GM19397 (cell line): ENCODE measurements around the gene INSR.
"Not testable (repeated sequence)": the region's sequence is repeated elsewhere in the genome, so short reads cannot be mapped to it uniquely, and the experiment has no call there.

Source experiments
- ATAC-seq: cut with Tn5 transposase; IDR thresholded peaks from one replicate; pipeline ENCODE4 v1.9.1; 2021; ENCODE audit warnings: mild to moderate bottlenecking, moderate library complexity; ENCODE audit not compliant: unreplicated experiment

Gene INSR

DNA sequence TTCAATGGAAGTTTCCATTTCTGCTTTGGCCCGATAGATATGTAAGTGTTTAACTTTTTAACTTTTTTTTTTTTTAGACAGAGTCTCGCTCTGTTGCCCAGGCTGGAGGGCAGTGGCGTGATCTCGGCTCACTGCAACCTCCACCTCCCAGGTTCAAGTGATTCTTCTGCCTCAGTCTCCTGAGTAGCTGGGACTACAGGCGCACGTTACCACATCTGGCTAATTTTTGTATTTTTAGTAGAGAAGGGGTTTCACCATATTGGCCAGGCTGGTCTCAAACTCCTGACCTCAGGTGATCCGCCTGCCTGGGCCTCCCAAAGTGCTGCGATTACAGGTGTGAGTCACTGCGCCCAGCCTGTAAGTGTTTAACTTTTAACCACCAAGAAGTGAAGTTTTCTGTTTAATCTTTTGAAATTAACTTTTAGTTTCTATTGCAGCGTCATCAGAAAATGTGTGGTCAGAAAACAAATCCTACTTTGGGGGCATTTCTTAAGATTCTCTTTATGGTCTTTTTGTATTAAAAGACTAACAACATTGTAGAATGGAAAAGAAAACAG, 147.0 kb downstream of the INSR start:
- ATAC-seq = not testable (repeated sequence)

- ATAC-seq = not testable (repeated sequence)
These were observed 148.1 kb downstream of the INSR start for GRCh38 chr19:7146086-7146485.

DNA sequence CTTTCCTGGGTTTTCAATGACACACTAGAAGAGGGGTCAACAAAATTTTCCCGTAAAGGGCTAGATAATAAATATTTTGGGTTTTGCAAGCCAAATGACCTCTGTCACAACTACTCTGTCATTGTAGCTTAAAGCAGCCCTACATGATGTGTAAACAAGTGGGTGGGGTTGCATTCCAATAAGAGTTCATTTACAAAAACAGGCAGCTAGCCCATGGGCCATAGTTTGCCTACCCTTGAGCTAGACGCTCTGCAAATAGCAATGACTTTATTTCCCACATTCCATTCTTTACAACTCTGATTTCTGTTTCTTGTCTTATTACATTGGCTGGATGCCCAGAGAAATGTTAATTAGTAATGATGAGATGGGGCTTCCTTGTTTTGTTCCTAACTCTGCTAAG, 148.7 kb downstream of the INSR start:
- no peak for ATAC-seq

DNA sequence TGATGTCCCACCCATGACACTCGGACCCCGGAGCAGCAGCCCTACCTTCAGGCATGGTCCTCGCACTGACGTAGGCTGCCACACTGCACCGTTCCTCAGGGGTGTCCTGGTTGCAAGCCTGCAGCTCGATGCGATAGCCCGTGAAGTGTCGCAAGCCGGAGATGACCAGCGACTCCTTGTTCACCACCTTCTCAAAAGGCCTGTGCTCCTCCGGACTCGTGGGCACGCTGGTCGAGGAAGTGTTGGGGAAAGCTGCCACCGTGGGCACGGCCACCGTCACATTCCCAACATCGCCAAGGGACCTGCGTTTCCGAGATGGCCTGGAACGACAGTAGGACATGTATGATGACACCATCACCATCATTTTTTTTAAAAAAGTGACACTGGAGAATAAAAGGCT, 151.4 kb downstream of the INSR start:
- ATAC-seq = no peak

DNA sequence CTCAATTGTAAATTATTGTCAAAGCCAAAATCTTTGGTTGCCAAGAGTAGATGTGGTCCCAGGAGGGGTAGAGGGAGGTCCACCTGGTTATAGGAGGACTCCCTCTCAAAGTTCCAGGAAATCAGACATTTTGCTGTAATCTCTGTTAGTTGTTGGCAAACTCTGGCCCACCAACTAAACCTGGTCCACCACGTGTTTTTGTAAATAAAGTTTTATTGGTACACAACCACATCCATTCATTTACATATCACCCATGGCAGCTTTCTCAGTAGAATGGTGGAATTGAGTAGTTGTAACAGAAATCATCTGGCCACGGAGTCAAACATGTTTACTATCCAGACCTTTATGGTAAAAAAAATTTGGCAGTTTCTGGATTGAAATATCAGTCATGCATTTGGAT, 154.1 kb downstream of the INSR start:
- no peak for ATAC-seq

DNA sequence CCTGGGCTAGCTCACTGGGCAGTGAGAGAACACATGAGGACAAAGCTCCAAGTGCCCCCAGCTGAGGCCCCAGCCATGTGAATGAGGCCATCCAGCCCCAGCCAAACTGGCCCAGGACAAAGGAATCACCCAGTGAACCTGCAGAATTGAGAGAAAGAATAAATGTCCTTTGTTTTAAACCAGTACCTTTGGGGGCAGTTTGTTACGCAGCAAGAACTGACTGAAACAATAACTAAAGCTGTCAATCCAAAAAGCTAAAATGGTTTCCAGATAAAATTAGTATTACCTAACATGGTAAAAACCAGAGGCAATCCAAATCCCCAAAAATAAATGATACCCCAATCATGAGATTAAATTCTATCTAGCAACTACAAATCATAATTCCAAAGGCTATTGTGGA, 155.1 kb downstream of the INSR start:
- no peak for ATAC-seq

DNA sequence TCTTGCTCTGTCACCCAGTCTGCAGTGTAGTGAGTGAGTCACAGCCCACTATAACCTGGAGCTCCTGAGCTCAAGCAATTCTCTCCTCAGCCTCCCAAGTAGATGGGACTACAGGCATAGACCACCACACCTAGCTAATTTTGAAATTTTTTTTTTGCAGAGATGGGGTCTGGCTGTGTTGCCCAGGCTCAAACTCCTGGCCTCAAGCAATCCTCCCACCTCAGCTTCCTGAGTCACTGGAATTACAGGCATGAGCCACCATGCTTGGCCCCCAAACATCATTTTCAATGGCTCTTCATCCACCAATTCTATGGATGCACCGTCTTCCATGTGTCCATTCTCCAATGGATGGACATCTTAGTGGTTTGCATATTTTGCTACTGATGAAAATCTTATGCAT, 155.8 kb downstream of the INSR start:
- ATAC-seq = no peak

- no peak for ATAC-seq
These were observed 157.1 kb downstream of the INSR start for GRCh38 chr19:7137120-7137519.

DNA sequence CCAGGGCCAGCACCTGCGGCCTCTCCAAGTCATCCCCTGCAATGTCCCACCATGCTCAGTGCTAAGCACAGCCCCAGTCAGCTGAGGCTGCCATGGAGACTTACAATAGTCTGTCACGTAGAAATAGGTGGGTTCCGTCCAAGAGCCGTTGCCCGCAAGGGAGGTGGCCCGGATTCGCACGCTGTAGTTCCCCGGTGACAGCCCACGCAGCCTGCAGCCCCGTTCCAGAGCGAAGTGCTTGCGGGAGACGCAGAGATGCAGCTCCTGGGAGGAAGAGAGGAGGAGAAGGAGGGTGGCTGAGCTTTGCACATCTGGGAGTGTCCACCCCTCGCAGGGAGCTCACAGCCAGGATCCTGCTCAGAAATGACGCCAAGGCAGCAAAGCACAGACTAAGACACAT, 162.2 kb downstream of the INSR start:
- no peak for ATAC-seq

GRCh38 chr19:7130043-7130442, 164.2 kb downstream of the INSR start:
- no peak for ATAC-seq

- ATAC-seq = no peak
These were observed 168.1 kb downstream of the INSR start for GRCh38 chr19:7126132-7126531.

- ATAC-seq = no peak
These were observed 169.0 kb downstream of the INSR start for GRCh38 chr19:7125221-7125620.

- no peak for ATAC-seq
These were observed 169.4 kb downstream of the INSR start for GRCh38 chr19:7124782-7125181.

- ATAC-seq = no peak
These were observed 171.5 kb downstream of the INSR start for GRCh38 chr19:7122701-7123100.

DNA sequence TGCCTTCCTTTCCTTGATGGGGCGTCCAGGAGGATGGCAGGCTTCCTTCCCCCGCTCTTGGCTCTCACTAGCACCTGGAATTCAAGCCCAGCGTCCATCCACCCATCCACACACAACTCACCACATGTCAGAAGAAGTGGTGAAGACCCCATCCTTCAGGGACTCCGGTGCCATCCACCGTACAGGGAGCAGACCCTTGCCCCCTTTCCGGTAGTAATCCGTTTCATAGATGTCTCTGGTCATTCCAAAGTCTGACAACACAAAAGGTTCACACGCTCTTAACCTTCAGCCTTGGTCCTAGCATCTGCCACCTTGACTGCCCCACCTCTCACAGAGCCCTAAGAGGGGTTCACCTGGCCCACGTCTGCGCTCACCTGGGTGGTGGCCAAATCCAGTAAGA, 173.7 kb downstream of the INSR start:
- no peak for ATAC-seq

- ATAC-seq = no peak
These were observed 174.6 kb downstream of the INSR start for GRCh38 chr19:7119582-7119981.

- ATAC-seq = no peak
These were observed 177.0 kb downstream of the INSR start for GRCh38 chr19:7117248-7117647.

DNA sequence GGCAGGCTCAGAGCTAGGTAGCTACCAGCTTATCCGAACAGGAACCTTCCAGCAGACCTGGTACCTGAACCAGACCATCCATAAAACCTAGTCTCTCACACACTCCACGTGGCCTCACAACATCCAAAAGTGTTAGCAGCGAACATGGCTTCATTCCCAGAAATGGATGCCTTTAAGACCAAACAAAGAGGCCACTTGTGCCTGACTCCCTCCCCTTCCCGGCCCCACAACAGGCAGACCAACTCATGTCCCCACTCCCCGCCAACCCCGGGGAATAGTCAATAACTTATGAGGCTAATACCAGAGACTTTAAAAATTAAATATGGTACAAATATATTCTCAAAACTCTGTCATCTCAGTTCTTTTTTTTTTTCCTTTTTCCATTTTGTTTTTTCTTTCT, 178.5 kb downstream of the INSR start:
- no peak for ATAC-seq

- no peak for ATAC-seq
These were observed 181.0 kb downstream of the INSR start for GRCh38 chr19:7113233-7113632.

- no peak for ATAC-seq
These were observed 181.5 kb downstream of the INSR start for GRCh38 chr19:7112675-7113074.

DNA sequence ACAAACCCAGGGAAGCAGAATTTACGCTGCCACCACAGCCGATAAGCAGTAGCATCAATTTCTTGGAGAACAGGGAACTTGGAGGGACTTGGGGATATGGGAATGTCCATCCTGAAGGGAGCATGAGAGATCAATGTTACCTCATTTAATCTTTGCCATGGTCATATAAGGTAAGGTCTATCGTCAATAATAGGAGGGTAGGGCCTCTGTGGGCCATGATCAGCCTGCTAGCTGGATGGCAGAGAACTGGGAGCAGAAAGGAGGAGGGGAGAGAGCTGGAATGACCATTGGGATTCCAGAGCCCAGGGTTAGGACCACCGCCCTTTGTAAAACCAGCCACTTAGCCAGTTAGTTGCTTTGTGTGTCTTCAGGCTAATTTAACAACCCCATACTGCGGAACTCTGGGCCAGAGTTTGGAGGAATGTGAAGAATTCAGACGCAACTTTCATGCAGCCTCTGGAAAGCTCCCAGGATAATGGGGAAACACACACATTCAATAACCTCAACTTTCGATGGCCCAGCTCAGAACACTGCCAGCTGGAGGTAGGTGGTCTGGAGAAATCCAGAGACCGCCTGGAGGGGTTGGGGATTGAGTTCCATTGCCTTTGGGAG, 184.4 kb downstream of the INSR start:
- ATAC-seq = no peak

DNA sequence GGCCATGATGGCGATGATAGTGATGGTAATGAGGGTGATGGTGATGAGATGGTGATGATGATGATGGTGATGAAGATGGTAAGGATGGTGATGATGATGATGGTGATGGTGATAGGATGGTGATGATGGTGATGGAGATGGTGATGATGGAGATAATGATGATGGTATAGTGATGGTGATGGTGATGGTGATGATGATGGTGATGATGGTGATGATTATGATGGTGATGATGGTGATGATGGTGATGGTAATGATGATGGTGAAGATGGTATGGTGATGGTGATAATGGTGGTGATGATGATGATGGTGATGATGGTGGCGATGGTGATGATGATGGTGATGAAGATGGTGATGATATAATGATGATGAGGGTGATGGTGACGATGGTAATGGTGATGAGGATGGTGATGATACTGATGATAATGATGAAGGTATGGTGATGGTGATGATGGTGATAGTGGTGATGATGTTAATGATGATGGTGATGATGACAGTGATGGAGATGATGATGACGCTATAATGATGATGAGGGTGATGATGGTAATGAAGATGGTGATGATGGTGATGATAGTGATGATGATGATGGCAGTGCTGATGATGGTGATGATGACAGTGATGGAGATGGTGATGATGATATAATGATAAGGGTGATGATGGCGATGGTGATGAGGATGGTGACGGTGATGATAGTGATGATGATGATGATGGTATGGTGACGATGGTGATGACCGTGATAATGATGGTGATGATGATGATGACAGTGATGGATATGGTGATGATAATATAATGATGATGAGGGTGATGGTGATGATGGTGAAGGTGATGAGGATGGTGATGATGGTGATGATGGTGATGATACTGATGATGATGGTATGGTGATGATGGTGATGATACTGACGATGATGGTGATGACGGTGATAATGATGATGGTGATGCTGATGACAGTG, 187.2 kb downstream of the INSR start:
- ATAC-seq = no peak
